ENCODE measurements around the gene INTS11.

DNA sequence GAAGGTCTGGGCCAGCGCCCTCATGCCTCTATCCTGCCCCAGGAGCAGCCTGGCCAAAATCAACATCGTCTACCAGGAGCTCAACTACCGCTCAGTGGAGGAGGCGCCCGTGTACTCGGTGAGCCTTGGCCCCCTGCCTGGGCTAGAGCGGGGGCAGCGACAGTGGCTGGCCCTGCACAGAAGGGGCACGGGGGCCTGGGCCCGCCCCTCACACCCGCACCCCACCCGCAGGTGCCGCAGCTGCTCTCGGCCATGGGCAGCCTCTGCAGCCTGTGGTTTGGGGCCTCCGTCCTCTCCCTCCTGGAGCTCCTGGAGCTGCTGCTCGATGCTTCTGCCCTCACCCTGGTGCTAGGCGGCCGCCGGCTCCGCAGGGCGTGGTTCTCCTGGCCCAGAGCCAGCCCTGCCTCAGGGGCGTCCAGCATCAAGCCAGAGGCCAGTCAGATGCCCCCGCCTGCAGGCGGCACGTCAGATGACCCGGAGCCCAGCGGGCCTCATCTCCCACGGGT lies 33.4 kb downstream of the INTS11 start:
- TF ChIP-seq, protein P1, sequence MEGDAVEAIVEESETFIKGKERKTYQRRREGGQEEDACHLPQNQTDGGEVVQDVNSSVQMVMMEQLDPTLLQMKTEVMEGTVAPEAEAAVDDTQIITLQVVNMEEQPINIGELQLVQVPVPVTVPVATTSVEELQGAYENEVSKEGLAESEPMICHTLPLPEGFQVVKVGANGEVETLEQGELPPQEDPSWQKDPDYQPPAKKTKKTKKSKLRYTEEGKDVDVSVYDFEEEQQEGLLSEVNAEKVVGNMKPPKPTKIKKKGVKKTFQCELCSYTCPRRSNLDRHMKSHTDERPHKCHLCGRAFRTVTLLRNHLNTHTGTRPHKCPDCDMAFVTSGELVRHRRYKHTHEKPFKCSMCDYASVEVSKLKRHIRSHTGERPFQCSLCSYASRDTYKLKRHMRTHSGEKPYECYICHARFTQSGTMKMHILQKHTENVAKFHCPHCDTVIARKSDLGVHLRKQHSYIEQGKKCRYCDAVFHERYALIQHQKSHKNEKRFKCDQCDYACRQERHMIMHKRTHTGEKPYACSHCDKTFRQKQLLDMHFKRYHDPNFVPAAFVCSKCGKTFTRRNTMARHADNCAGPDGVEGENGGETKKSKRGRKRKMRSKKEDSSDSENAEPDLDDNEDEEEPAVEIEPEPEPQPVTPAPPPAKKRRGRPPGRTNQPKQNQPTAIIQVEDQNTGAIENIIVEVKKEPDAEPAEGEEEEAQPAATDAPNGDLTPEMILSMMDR (IDR thresholded peaks at IDR 0.05): no peak
- TF ChIP-seq POLR2A (IDR thresholded peaks at IDR 0.05): no peak
